Measurements from ENCODE around the gene LRRC72. TPM values are rescaled to one million over a fixed set of nuclear protein-coding genes. Genes with fewer than 3 reads are reported as not detected.
A peak's percentile ranks its signal among the peaks of the same experiment; 100 is the strongest.
"Not testable (repeated sequence)": the region's sequence is repeated elsewhere in the genome, so short reads cannot be mapped to it uniquely, and the experiment has no call there.

Gene LRRC72
- polyA plus RNA-seq, 12 donors: not detected

DNA sequence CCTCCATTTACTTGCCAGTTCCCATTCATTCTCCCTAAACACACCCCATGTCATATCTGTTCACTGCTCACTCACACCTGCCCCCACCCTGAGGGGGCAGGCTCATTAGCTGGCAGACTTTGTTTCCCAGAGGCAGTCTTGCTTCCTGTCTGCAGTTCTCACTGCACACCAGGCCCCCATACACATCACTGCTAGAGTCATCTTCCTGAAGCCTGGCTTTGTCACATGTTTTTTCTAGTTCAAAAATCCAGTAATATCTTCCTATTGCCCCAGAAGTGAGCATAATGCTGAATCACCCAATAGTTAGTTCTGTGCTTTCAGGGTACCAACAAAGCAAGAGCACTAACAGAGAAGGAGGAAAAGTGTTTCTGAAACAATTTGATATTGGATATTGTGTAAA lies 1.9 kb downstream of the LRRC72 start:
- DNase-seq: no peak

DNA sequence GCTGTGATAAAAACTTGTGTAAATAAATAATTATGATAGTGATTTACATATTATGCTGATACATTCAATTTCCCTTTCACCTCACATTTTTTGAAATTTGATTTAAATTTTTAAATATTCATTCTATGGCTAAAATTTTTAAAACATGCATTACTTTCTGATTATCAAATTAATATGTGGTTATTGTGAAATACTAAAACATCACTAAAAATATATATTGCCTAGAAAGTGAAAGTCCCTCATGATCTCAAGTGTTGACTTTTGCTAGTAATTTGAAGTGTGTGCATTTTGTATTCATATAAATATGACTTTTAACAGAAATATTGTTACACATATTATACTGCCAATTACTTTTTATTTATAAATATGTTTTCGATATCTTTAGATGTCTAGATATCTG lies 3.1 kb downstream of the LRRC72 start:
- DNase-seq: no peak

- no peak for DNase-seq
Measured at GRCh38 chr7:16531707-16532106, 5.1 kb downstream of the LRRC72 start.

- no peak for DNase-seq
Measured at GRCh38 chr7:16532272-16532671, 5.6 kb downstream of the LRRC72 start.

GRCh38 chr7:16535500-16535899 lies 8.9 kb downstream of the LRRC72 start:
- DNase-seq: no peak

DNA sequence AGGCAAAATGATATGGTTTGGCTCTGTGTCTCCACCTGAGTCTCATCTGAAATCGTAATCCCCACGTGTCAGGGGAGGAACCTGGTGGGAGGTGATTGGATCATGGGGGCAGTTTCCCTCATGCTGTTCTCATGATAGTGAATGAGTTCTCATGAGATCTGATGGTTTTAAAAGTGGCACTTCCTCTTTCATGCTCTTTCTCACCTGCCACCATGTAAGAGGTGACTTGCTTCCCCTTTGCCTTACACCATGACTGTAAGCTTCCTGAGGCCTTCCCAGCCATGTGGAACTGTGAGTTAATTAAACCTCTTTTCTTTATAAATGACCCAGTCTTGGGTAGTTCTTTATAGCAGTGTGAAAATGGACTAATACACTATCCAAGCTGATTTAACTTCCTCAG lies 13.9 kb downstream of the LRRC72 start:
- not testable (repeated sequence) for DNase-seq

- no peak for DNase-seq
Measured at GRCh38 chr7:16542401-16542800, 15.8 kb downstream of the LRRC72 start.

DNA sequence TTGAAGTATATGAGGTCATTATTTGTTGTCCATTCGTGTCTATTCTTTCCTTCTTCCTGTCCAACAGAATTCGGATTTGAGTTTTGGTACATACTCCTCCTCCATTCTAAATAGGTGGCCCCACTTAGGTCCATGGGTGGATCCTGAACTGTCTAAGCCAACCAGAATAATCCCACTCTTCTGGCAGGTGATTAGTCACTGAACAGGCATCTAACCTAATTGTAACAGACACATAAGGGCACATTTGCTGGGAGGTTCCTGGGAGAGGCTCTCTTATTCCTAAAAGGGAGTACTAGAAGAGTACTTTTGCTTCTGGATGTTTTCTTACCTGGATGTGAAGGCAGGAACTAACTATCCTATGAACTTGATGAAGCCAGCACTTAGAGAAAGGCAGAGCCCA lies 16.8 kb downstream of the LRRC72 start:
- DNase-seq: no peak

DNA sequence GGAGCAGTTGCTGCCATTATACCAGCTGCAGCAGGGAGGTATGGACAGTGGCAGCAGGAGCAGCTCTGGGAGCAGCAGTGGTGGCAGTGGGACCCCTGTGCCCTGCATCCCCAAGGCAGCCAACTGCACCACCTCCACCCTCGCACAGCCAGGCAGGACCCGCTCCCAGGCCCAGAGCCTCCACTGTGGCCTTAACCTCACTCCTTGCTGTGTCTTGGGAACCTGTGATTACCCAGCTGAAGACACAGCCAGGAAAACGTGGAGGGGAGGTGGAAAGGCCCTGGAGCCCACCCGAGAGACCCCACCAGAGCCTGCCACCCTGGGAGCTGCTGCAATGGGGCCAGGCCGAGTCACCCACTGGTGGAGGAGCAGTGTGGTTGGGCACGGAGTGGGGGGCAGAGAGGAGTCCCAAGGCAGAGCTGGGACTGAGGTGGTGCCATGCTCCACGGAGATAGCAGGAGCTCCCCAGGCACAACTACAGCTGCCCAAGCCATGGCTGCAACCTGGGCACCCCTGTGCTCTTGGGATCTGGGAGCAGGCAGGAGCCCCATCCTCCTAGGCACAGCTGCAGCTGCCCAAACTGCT lies 20.4 kb downstream of the LRRC72 start:
- no peak for DNase-seq

DNA sequence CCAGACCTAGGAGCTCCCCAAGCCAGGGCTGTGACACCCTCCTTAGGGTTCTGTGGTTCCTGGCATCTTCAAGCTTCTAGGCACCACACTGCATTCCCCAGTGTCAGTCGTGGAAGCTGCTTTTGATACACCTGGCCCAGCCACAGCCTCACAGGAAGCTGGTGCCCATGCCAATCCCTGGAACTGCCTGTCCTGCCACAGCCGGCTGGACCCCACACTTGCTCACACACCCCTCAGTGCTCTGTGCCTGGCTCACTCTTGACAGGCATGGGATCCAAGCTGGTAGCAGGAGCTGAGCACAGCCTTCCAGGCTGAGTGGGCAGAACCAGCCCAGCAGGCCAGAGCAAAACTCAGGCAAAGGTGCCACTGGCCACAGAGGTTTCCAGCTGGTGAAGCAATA lies 21.8 kb downstream of the LRRC72 start:
- DNase-seq: no peak

GRCh38 chr7:16550671-16551070 lies 24.0 kb downstream of the LRRC72 start:
- no peak for DNase-seq

- no peak for DNase-seq
Measured at GRCh38 chr7:16554518-16555236, 28.1 kb downstream of the LRRC72 start.

DNA sequence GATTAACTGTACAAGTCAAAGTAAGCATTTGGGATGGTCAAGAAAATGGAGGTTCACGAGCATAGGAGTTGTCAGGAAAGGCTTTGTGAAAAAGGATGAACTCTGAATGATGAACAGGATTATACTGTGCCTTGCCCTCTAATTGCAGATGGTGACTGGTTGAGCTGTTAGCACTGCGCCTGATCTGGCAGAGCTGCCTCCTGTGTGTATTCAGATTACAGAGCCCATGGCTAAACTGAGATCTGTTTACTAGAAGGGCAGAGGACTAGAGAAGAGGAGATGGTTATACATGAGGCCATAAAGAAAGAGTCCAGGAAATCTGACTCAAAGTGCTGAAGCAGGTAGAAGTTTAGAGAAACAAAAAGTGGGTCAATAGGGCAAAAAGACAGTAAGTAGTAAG lies 29.7 kb downstream of the LRRC72 start:
- no peak for DNase-seq

GRCh38 chr7:16558761-16559302 lies 32.2 kb downstream of the LRRC72 start:
- DNase-seq: no peak

DNA sequence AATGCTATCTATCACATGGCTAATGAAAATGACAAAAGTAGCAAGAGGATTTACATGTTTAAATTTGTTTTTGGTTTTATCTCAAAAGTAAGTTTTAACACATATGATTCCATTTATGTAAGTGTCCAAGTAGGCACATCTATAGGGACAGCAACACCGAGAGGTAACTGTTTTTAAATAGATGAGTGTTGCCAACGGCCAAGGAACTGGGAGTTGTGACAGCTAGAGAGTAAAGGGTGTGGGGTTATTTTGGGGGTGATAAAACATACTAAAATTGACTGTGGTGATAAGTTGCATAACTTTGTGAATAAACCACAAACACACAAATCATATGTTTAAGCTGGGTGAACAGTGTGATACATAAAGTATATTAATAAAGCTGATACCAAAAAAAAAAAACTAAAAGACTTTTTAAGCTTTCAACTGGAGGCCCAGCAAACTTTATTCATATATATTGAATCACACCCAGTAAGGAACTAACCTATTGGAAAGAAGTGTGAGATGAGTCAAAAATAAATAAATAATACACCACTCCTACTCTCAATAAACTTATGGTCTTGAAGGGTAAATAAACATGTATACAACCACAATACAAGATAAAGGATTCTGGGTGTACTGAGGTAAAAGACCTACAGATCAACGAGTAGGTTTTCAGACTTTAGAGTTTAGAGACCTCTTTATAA lies 33.0 kb downstream of the LRRC72 start:
- DNase-seq: no peak

DNA sequence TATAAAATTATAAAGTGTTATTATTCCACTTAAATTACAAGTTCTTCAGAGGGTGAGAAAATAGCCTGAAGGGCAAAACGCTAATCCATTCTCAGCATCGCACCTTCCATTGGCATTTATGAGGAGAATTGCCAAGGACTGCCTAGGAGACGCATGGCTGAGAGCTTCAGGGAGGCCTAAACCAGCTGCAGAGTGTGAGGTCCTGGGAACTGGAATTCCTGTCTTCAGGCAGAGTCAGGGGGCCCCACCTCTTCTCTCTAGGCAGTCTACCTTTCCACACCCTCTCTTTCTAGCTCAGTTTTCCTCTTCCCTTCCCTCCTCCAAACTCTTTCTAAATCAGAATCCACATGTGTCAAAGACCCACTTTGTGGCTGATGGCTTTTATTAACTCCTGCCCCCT lies 35.3 kb downstream of the LRRC72 start:
- no peak for DNase-seq

GRCh38 chr7:16562456-16563220 lies 36.0 kb downstream of the LRRC72 start:
- no peak for DNase-seq

- DNase-seq: no peak
Measured at GRCh38 chr7:16563281-16564022, 36.8 kb downstream of the LRRC72 start.

- no peak for DNase-seq
Measured at GRCh38 chr7:16564023-16564380, 37.4 kb downstream of the LRRC72 start.

GRCh38 chr7:16564909-16565426 lies 38.3 kb downstream of the LRRC72 start:
- DNase-seq: peak; percentile 59

- no peak for DNase-seq
Measured at GRCh38 chr7:16571941-16572340, 45.3 kb downstream of the LRRC72 start.
